ENCODE data around the gene BABAM2. TPM values are rescaled to one million over a fixed set of nuclear protein-coding genes. Genes with fewer than 3 reads are reported as not detected.

Gene BABAM2
- total and polyA plus RNA-seq, 2 experiments from 2014 or later: 31.8 to 83.3 TPM

DNA sequence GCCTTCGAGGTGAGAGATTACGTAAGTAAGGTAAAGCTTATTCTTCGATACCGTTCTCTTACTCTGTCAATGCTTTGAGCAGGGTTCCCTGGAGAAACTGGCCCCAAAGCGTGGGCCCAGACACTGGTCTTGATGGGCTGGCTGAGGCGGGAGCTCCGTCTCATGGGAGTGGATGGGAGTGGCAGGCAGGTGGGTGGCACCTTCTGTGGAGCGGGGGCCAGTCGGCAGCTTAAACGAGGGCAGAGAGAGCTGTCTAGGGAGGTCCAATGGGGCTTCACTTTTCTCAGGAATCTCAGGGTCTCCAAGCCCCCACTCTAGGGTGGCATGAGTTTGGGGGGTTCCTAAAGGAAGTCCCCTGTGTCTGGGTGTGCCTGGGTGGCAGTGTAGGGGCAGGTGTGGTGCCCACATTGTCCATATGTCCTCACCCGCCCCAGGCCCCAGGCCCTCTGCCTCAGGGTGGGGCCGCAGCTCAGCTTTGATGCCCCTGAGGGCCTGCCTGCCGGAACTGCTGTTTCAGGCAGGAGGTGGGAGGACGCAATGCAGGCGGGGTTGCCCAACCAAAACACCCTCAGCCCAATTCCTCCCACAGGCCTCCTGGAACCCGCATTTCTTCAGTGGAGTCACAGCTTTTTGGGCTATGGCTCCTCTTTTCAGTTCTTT lies 469.7 kb downstream of the BABAM2 start:
- TF ChIP-seq, protein P1, sequence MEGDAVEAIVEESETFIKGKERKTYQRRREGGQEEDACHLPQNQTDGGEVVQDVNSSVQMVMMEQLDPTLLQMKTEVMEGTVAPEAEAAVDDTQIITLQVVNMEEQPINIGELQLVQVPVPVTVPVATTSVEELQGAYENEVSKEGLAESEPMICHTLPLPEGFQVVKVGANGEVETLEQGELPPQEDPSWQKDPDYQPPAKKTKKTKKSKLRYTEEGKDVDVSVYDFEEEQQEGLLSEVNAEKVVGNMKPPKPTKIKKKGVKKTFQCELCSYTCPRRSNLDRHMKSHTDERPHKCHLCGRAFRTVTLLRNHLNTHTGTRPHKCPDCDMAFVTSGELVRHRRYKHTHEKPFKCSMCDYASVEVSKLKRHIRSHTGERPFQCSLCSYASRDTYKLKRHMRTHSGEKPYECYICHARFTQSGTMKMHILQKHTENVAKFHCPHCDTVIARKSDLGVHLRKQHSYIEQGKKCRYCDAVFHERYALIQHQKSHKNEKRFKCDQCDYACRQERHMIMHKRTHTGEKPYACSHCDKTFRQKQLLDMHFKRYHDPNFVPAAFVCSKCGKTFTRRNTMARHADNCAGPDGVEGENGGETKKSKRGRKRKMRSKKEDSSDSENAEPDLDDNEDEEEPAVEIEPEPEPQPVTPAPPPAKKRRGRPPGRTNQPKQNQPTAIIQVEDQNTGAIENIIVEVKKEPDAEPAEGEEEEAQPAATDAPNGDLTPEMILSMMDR (IDR thresholded peaks at IDR 0.05; ENCODE audit: low read depth, low read length): no peak
- H3K9me3 ChIP-seq (ENCODE audit: low read depth): no peaks in the 10 kb centered on the region
- no peak overlapping the region for H3K27ac ChIP-seq
- DNase-seq (ENCODE audit: low read depth in 1 of 2, low spot score in 1 of 2): peak in 1 of 2 donors; percentile 32
- H3K4me1 ChIP-seq (ENCODE audit: low read depth): peaks cover 26% of the 10 kb centered on the region
- H3K4me3 ChIP-seq: no peak overlapping the region
- no peaks in the 10 kb centered on the region for H3K36me3 ChIP-seq
- no peaks in the 10 kb centered on the region for H3K27me3 ChIP-seq

DNA sequence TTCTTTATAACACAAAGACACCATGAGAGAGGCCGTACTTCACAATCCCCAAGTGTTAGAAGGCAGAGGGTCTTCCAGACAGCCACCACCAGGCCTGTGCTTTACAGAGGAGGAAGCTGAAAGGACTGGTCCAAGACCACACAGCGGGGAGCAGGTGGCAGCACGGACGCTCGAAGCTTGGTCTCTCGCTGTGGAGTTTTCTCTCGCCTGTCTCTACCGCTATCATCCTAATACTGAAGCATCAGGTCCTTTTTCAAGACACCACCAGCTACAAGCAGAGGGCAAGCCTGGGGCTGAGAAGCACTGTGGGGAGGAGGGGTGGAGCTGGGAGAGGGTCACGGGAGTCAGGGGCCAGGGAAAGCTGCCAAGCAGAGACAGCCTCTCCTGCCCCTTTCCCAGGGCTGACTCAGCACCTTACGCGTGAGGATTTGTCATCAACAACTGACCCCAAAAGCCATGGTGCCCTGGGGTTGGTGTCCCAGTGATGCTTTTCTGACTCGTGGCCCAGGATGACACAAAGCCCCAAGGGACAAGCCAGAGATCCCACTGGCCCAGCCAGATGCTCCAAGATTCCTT lies 470.3 kb downstream of the BABAM2 start:
- peaks cover 20% of the 10 kb centered on the region for H3K4me1 ChIP-seq (ENCODE audit: low read depth)
- H3K9me3 ChIP-seq (ENCODE audit: low read depth): no peaks in the 10 kb centered on the region
- no peaks in the 10 kb centered on the region for H3K27me3 ChIP-seq
- no peaks in the 10 kb centered on the region for H3K36me3 ChIP-seq
- peak in 1 of 2 donors; percentile 65 for DNase-seq (ENCODE audit: low read depth in 1 of 2, low spot score in 1 of 2)
- TF ChIP-seq, protein P1 (IDR thresholded peaks at IDR 0.05; ENCODE audit: low read depth, low read length): no peak
- H3K27ac ChIP-seq: no peak overlapping the region
- no peak overlapping the region for H3K4me3 ChIP-seq

DNA sequence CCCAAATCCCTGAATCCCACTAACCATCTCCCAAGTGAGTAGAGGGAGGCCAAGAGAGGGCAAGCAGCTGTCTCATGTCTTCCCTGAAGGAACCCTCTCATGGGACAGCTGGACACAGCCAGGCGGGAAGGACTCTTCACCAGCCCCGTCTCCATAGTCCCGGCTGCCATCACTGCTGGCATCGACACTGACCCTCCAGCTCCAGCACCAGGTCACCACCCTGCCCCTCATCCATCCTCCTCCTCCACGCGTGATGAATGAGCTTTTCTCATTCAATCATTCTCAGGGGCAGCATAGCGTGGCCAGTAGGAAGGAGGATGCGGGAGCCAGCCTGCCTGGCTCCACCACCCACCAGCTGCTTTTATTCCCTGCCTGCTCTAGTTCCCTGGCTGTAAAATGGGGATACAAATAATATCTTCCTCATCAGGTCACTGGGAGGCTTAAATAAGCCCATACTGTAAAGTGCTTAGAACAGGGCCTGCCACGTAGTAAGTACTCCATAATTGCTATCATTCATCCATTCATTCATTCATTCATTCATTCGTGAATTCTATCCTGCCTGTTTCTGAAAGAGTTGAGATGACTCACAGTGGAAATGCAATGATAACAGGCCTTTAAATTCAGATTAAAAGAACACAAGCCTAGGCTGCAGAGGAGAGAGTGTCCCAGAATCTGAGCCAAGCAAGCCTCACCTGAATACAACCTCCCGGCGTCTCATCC lies 471.6 kb downstream of the BABAM2 start:
- TF ChIP-seq, protein P1 (IDR thresholded peaks at IDR 0.05; ENCODE audit: low read depth, low read length): no peak
- Histone ChIP-seq H3K36me3 (no peaks in the 10 kb centered on the region), H3K9me3 (ENCODE audit: low read depth) (no peaks in the 10 kb centered on the region), H3K4me1 (ENCODE audit: low read depth) (peaks cover 18% of the 10 kb centered on the region), H3K27ac (no peak overlapping the region), H3K27me3 (no peaks in the 10 kb centered on the region), H3K4me3 (no peak overlapping the region)
- DNase-seq (ENCODE audit: low read depth in 1 of 2, low spot score in 1 of 2): no peak

DNA sequence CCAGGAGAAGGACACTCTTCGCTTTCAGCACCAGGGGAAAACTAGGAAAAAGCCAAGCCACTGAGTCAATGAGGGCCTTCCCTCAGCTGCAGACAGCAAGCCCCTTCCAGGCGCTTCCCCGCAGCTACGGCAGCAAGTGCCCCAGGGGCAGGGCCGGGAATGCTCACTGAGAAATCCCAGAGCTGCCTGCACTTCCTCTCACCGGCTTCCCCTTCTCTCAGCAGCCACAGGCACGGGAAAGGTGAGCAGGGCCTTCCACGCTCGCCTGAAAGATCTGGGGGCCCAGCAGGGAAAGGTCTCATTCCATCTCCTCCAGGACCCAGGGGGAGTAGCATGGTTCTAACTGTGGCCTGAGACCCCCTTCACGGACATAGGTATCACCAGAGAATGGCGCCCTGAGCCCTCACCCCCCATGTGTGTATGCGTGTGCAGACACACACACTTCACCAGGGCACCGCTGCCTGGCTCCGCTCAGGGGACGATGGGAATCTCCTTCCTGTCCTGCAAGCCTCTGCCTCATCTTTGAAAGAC lies 472.5 kb downstream of the BABAM2 start:
- Histone ChIP-seq H3K36me3 (no peaks in the 10 kb centered on the region), H3K4me3 (no peak overlapping the region), H3K9me3 (ENCODE audit: low read depth) (no peaks in the 10 kb centered on the region), H3K27me3 (no peaks in the 10 kb centered on the region), H3K4me1 (ENCODE audit: low read depth) (peaks cover 20% of the 10 kb centered on the region), H3K27ac (peak overlapping the region; percentile 35)
- DNase-seq (ENCODE audit: low read depth in 1 of 2, low spot score in 1 of 2): peak in 1 of 2 donors; percentile 49
- TF ChIP-seq, protein P1 (IDR thresholded peaks at IDR 0.05; ENCODE audit: low read depth, low read length): no peak

DNA sequence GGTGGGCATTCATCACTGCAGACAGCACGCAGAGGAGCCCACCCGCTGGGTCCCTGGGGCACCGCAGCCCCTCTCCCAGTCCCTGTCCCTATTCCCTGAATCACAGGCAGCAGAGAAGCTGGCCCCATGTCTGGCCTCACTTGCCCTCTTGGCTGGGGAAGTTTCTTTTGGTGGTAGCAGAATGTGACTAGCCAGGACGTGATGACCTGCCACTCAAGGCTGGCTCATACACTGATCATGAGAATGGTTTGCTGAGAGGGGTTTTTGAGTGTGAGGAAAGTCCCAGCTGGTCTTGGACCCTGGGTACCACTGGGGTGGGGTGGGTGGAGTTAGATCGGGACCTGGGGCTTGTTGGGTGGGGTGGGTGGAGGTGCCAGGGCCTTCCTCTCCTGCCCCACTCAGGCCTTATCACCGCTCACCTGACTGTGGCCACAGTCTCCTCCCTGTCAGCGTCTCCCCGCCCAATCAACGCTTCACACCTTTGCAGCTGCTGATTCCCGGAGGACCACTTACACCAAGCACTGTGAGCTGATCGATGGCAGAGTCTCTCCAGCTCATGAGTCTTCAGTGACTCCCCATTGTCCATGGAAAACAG lies 473.3 kb downstream of the BABAM2 start:
- H3K4me1 ChIP-seq (ENCODE audit: low read depth): peaks cover 20% of the 10 kb centered on the region
- no peaks in the 10 kb centered on the region for H3K9me3 ChIP-seq (ENCODE audit: low read depth)
- TF ChIP-seq, protein P1 (IDR thresholded peaks at IDR 0.05; ENCODE audit: low read depth, low read length): no peak
- no peaks in the 10 kb centered on the region for H3K36me3 ChIP-seq
- H3K4me3 ChIP-seq: no peak overlapping the region
- H3K27me3 ChIP-seq: no peaks in the 10 kb centered on the region
- no peak overlapping the region for H3K27ac ChIP-seq
- DNase-seq (ENCODE audit: low read depth in 1 of 2, low spot score in 1 of 2): no peak
